Naive thymus-derived CD4-positive, alpha-beta T cell (primary cell): ENCODE measurements around the gene PCMTD2. TPM values are rescaled to one million over a fixed set of nuclear protein-coding genes. Genes with fewer than 3 reads are reported as not detected.

Source experiments
- ATAC-seq: fragments of 150-1000 bp; cut with Tn5 transposase; 2 replicates; pipeline ENCODE4 v1.10.0; 2021; ENCODE audit warnings: mild to moderate bottlenecking, moderate library complexity
- CTCF ChIA-PET: fragments of 350-600 bp; sonication (Branson Sonifier 250); formaldehyde crosslinking; loops from one replicate; lab custom pipeline; 2021; ENCODE audit warnings: antibody characterized with exemption; lab: Charles Lee
- POLR2A ChIA-PET: fragments of 350-600 bp; sonication (Branson Sonifier 250); formaldehyde crosslinking; loops from one replicate; lab custom pipeline; 2021; ENCODE audit warnings: antibody characterized with exemption, inconsistent platforms; lab: Charles Lee
- DNase-seq, 9 donors: peaks; one replicate each; pipeline versions ENCODE4 v3.0.0 to v3.0.0-alpha.2; 2020 to 2022; ENCODE audit warnings: mixed read lengths in 1 of 9
- H3K27ac ChIP-seq: one replicate; pipeline ENCODE4 v1.7.0; 2013; ENCODE audit warnings: mild to moderate bottlenecking, low read depth, low read length, moderate library complexity
- H3K27me3 ChIP-seq, 2 donors: one replicate each; pipeline ENCODE4 v1.7.0; 2013; ENCODE audit warnings: low read length in 2 of 2, mild to moderate bottlenecking in 2 of 2, moderate library complexity in 2 of 2; ENCODE audit not compliant: control insufficient read depth in 2 of 2, insufficient read depth in 2 of 2
- H3K36me3 ChIP-seq, 3 experiments: 1 replicate in 2 of 3; 2 replicates in 1 of 3; pipeline ENCODE4 v1.7.0; 2013; ENCODE audit warnings: low read length in 3 of 3, mild to moderate bottlenecking in 3 of 3, moderate library complexity in 1 of 3; ENCODE audit not compliant: insufficient read depth in 3 of 3, control insufficient read depth in 2 of 3
- H3K4me1 ChIP-seq, 2 donors: one replicate each; pipeline ENCODE4 v1.7.0; 2013; ENCODE audit warnings: low read length in 2 of 2, mild to moderate bottlenecking in 2 of 2, moderate library complexity in 1 of 2; ENCODE audit not compliant: control insufficient read depth in 2 of 2, insufficient read depth in 2 of 2
- H3K4me3 ChIP-seq: 2 replicates; pipeline ENCODE4 v1.7.0; 2013; ENCODE audit warnings: mild to moderate bottlenecking, low read length
- H3K9me3 ChIP-seq, 3 experiments: 1 replicate in 2 of 3; 2 replicates in 1 of 3; pipeline ENCODE4 v1.7.0; 2013; ENCODE audit warnings: low read length in 3 of 3; ENCODE audit not compliant: control insufficient read depth in 2 of 3
- H3K27ac Mint-ChIP-seq, 9 donors: one replicate each; pipeline ENCODE4 v1.8.0; 2020 to 2022; ENCODE audit warnings: mixed read lengths in 9 of 9, mild to moderate bottlenecking in 8 of 9, moderate library complexity in 5 of 9, inconsistent platforms in 2 of 9
- H3K27me3 Mint-ChIP-seq, 5 donors: one replicate each; pipeline ENCODE4 v1.8.0; 2021 to 2022; ENCODE audit warnings: mixed read lengths in 5 of 5, mild to moderate bottlenecking in 1 of 5
- H3K36me3 Mint-ChIP-seq, 5 donors: one replicate each; pipeline ENCODE4 v1.8.0; 2020 to 2022; ENCODE audit warnings: mixed read lengths in 5 of 5, mild to moderate bottlenecking in 3 of 5, inconsistent platforms in 1 of 5
- H3K4me1 Mint-ChIP-seq, 7 donors: one replicate each; pipeline ENCODE4 v1.8.0; 2020 to 2022; ENCODE audit warnings: mixed read lengths in 7 of 7, mild to moderate bottlenecking in 3 of 7, inconsistent platforms in 1 of 7
- H3K4me3 Mint-ChIP-seq, 10 donors: one replicate each; pipeline ENCODE4 v1.8.0; 2020 to 2022; ENCODE audit warnings: mild to moderate bottlenecking in 10 of 10, mixed read lengths in 10 of 10, moderate library complexity in 6 of 10, inconsistent platforms in 2 of 10
- H3K9me3 Mint-ChIP-seq, 11 donors: one replicate each; pipeline ENCODE4 v1.8.0; 2020 to 2022; ENCODE audit warnings: mixed read lengths in 11 of 11, mild to moderate bottlenecking in 4 of 11, inconsistent platforms in 1 of 11, moderate library complexity in 1 of 11
- intact Hi-C, 2 donors: fragments of 100-400 bp; cut with micrococcal nuclease; formaldehyde crosslinking; loops; one replicate each; pipeline ENCODE4 v1.15.1; 2023
- polyA plus RNA-seq, 2 donors: library from polyadenylated mRNA; unstranded; fragments of 300-500 nt; fragmentation: Illumina TruSeq; gene quantifications; one replicate each; pipeline ENCODE4 v1.2.3, GENCODE V29; 2021
- total RNA-seq, 6 experiments: library from RNA in 5 of 6; stranded (reverse) in 5 of 6; gene quantifications; 1 replicate in 5 of 6; 2 replicates in 1 of 6; pipeline ENCODE4 v1.2.3 and lab custom pipeline; 2021 to 2026

PCMTD2 gene
- total and polyA plus RNA-seq, 7 experiments from 2014 or later, result 60.5 to 229 (median 102) TPM

GRCh38 chr20:64222851-64223525, 32.6 kb upstream of the PCMTD2 start:
- Mint-ChIP-seq H3K27me3 (no peaks in the 10 kb centered on the region), H3K27ac (no peak overlapping the region), H3K4me1 (peaks cover 2 to 19% (median 12%) of the 10 kb centered on the region in 7 donors), H3K36me3 (no peaks in the 10 kb centered on the region), H3K9me3 (no peaks in the 10 kb centered on the region), H3K4me3 (no peak overlapping the region)
- H3K27ac ChIP-seq, result no peak overlapping the region
- intact Hi-C loops, result no loop called here
- DNase-seq (no peak), ATAC-seq (no peak)
- POLR2A ChIA-PET, result no interaction called here
- no peaks in the 10 kb centered on the region for H3K9me3 ChIP-seq
- H3K4me1 ChIP-seq, result peaks cover 7 to 13% of the 10 kb centered on the region in 2 donors
- CTCF ChIA-PET, result no interaction called here
- no peaks in the 10 kb centered on the region for H3K36me3 ChIP-seq
- no peaks in the 10 kb centered on the region for H3K27me3 ChIP-seq
- no peak overlapping the region for H3K4me3 ChIP-seq

GRCh38 chr20:64223526-64224067, 32.0 kb upstream of the PCMTD2 start:
- ChIA-PET POLR2A (no interaction called here), CTCF (no interaction called here)
- no peaks in the 10 kb centered on the region for H3K27me3 ChIP-seq
- intact Hi-C loops, result no loop called here
- no peaks in the 10 kb centered on the region for H3K36me3 ChIP-seq
- Mint-ChIP-seq H3K4me1 (peaks cover 2 to 22% (median 15%) of the 10 kb centered on the region in 7 donors), H3K9me3 (no peaks in the 10 kb centered on the region), H3K4me3 (no peak overlapping the region), H3K36me3 (no peaks in the 10 kb centered on the region), H3K27ac (no peak overlapping the region), H3K27me3 (no peaks in the 10 kb centered on the region)
- no peaks in the 10 kb centered on the region for H3K9me3 ChIP-seq
- H3K4me3 ChIP-seq, result no peak overlapping the region
- ATAC-seq (no peak), DNase-seq (no peak)
- peaks cover 7 to 16% of the 10 kb centered on the region in 2 donors for H3K4me1 ChIP-seq
- no peak overlapping the region for H3K27ac ChIP-seq

DNA sequence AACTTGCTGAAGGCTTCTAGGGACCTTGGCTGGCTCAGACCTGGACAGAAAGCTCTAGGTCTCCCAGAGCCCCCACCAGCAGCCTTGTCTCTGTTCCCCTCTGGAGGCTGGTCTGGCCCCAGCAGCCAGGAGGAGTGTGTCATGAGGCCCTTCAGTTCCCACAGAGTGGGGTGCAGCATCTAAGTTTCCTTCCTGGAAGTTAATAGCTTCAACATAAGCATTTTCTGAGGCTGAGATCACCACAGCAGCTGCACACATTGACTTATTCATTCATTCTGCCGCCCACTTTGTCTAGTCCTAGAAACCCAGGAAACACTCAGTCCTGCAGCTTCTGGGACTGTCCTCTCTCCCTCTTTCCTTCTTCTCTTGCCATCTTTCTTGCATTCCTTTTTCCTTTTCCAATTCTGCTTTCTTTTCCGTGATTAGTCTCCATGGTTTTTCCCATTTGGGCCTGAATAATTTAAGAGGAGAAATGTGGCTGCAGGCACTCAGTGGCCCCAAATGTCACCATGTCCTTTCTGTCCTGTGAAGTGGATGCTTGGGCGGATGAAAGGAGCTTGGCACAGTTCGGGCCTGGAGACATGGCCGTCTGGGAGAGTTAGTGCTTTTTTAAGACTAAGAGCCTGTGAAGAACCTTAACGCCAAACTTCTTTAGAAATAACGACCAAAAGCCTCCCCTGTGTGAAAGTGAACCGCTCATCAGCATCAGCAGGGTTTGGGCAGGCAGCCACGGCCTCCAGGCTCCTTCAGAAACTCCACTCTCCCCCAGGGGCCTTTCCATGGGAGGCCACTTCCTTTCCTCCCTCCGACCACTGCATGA, 31.0 kb upstream of the PCMTD2 start:
- Mint-ChIP-seq H3K4me3 (no peak overlapping the region), H3K27ac (peak overlapping the region in 1 of 9 donors; percentile 67), H3K4me1 (peaks cover 2 to 22% (median 15%) of the 10 kb centered on the region in 7 donors), H3K36me3 (no peaks in the 10 kb centered on the region), H3K27me3 (no peaks in the 10 kb centered on the region), H3K9me3 (no peaks in the 10 kb centered on the region)
- ChIA-PET POLR2A (interaction anchor here (0.6 kb wide), 1 partner anchor 29 kb away, joined by 3 read pairs; no protein-coding TSS in a partner anchor), CTCF (no interaction called here)
- ATAC-seq, result no peak
- intact Hi-C loops, result no loop called here
- H3K9me3 ChIP-seq, result no peaks in the 10 kb centered on the region
- no peaks in the 10 kb centered on the region for H3K27me3 ChIP-seq
- no peak overlapping the region for H3K4me3 ChIP-seq
- no peaks in the 10 kb centered on the region for H3K36me3 ChIP-seq
- no peak overlapping the region for H3K27ac ChIP-seq
- DNase-seq, result no peak
- H3K4me1 ChIP-seq, result peaks cover 7 to 16% of the 10 kb centered on the region in 2 donors

- ChIA-PET POLR2A (no interaction called here), CTCF (no interaction called here)
- Mint-ChIP-seq H3K36me3 (no peaks in the 10 kb centered on the region), H3K4me3 (no peak overlapping the region), H3K27me3 (no peaks in the 10 kb centered on the region), H3K4me1 (peaks cover 2 to 22% (median 15%) of the 10 kb centered on the region in 7 donors), H3K9me3 (no peaks in the 10 kb centered on the region), H3K27ac (no peak overlapping the region)
- Histone ChIP-seq H3K27me3 (no peaks in the 10 kb centered on the region), H3K36me3 (no peaks in the 10 kb centered on the region), H3K27ac (no peak overlapping the region), H3K4me1 (peaks cover 7 to 16% of the 10 kb centered on the region in 2 donors), H3K9me3 (no peaks in the 10 kb centered on the region), H3K4me3 (no peak overlapping the region)
- DNase-seq (no peak), ATAC-seq (no peak)
- intact Hi-C loops, result no loop called here
These were observed 30.4 kb upstream of the PCMTD2 start for GRCh38 chr20:64225171-64225595.

DNA sequence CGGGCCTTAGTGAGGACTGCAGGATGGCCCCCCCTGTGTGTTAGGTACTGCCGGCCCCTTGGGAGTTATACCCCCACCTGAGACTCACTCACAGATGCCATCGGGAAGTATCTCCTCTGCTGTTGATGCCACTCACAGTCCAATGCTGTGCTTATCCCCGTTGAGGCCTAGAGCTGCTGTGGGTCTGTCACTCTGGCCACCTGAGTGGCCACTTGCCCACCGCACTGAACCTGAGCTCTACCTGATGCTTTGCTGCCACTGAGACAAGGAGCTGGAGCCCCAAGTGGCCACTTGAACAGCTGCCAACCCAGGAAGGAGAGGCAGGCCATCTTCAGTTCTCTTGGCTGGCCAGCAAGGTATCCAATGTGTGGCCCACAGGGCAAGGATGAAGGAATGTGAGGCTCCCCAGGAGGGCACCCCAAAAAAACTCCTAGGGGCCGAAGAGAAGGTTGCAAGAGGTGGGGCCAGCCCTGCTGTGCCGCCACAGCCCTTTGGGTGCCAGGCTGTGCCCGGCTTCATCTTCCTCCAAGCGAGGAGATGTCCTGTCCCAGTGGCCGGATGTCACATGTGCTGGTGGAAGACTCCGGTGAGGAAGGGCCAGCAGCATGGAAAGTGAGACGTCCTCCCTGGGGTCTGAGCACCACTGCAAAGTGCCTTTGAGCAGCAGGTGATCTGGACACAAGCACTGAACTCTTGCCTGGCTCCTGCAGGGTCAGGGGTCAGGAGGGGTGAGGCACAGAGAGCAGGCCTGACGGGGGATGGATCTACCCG, 29.5 kb upstream of the PCMTD2 start:
- H3K27ac Mint-ChIP-seq, result peak overlapping the region in 2 of 9 donors; percentile 10 to 56

More for the DNA sequence above, 29.5 kb upstream of the PCMTD2 start:
- Mint-ChIP-seq H3K27me3 (no peaks in the 10 kb centered on the region), H3K4me3 (peak overlapping the region in 1 of 10 donors; percentile 12), H3K36me3 (no peaks in the 10 kb centered on the region), H3K9me3 (no peaks in the 10 kb centered on the region), H3K4me1 (peaks cover 2 to 22% (median 15%) of the 10 kb centered on the region in 7 donors)
- Histone ChIP-seq H3K4me1 (peaks cover 7 to 16% of the 10 kb centered on the region in 2 donors), H3K4me3 (no peak overlapping the region), H3K9me3 (no peaks in the 10 kb centered on the region), H3K27ac (no peak overlapping the region), H3K27me3 (no peaks in the 10 kb centered on the region), H3K36me3 (no peaks in the 10 kb centered on the region)
- ChIA-PET CTCF (no interaction called here), POLR2A (no interaction called here)
- ATAC-seq (no peak), DNase-seq (no peak)
- intact Hi-C loops, result no loop called here
